ENCODE data around the gene PCGF6.

Gene PCGF6

DNA sequence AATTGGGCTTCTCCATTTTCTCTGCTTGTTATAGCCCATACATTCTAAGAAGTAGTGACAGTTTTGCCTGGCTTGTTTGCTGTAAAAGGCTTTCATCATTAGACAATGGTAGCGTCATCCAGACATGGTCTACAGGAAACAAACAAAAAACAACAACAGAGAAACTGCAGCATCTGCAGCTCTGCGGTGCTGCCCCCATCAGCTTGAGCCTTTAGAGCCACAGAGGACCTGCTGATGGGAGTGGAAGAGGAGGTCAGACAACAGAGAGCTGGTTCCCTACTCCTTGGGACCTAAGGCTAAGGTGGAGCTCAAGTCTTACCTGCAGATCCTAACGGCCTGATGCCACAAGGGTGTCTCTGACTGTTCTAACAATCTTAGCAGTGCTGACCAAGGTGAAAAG, 70.9 kb downstream of the PCGF6 start:
- Histone ChIP-seq H3K4me3 (ENCODE audit: low read depth in 1 of 2, low read length in 2 of 2) (no peak overlapping the region), H3K4me2 (ENCODE audit: insufficient read depth, low read length) (no peak overlapping the region), H3K36me3 (ENCODE audit: insufficient read depth, low read length) (no peaks in the 10 kb centered on the region), H3K4me1 (ENCODE audit: insufficient read depth, low read length) (peaks cover 9% of the 10 kb centered on the region), H3K27ac (ENCODE audit: low read length) (no peak overlapping the region), H3K27me3 (ENCODE audit: insufficient read depth, low read length, poor library complexity) (peaks cover 8% of the 10 kb centered on the region), H3K79me2 (ENCODE audit: insufficient read depth, low read length) (no peaks in the 10 kb centered on the region), H4K20me1 (ENCODE audit: insufficient read depth, low read length) (no peaks in the 10 kb centered on the region; the same call in 1 of the 2 replicates), H3K9ac (ENCODE audit: low read depth, low read length) (no peak overlapping the region), H2AFZ (ENCODE audit: low read depth, low read length) (no peak overlapping the region), H3K9me3 (ENCODE audit: insufficient read depth, low read length, severe bottlenecking) (no peaks in the 10 kb centered on the region)
- no peak for DNase-seq
- ATAC-seq (ENCODE audit: insufficient read depth, low read depth), result no peak
- TF ChIP-seq, protein P1, sequence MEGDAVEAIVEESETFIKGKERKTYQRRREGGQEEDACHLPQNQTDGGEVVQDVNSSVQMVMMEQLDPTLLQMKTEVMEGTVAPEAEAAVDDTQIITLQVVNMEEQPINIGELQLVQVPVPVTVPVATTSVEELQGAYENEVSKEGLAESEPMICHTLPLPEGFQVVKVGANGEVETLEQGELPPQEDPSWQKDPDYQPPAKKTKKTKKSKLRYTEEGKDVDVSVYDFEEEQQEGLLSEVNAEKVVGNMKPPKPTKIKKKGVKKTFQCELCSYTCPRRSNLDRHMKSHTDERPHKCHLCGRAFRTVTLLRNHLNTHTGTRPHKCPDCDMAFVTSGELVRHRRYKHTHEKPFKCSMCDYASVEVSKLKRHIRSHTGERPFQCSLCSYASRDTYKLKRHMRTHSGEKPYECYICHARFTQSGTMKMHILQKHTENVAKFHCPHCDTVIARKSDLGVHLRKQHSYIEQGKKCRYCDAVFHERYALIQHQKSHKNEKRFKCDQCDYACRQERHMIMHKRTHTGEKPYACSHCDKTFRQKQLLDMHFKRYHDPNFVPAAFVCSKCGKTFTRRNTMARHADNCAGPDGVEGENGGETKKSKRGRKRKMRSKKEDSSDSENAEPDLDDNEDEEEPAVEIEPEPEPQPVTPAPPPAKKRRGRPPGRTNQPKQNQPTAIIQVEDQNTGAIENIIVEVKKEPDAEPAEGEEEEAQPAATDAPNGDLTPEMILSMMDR (IDR thresholded peaks at IDR 0.05; ENCODE audit: borderline replicate concordance, extremely low read depth, low read length, poor library complexity, severe bottlenecking), result no peak
- no peak for TF ChIP-seq EZH2 (IDR thresholded peaks at IDR 0.05; ENCODE audit: borderline replicate concordance, low read depth, low read length, severe bottlenecking)

DNA sequence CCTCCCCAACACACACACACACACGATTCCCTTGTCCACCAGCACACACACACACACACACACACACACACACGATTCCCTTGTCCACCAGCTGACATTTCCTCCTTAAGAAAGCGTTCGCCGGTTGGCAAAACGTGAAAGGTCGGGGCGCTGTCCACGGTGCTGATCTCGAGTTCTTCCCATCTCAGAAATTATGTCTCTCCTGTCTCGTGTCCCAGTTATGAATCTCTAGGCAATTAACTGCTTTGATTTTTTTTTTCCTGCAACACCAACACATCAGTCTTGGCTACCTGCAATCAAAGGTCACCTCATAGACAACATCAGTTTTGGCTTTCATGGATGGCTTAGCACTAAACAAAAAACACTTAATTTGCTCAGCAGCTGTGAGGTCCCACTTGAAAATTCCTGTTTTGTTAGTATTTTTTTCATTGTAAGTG, 72.1 kb downstream of the PCGF6 start:
- ATAC-seq (ENCODE audit: insufficient read depth, low read depth) (0 out of 3 replicates have a peak, but pooled peaks have one; percentile 15), DNase-seq (peak; percentile 65)
- no peak overlapping the region for H2AFZ ChIP-seq (ENCODE audit: low read depth, low read length)
- TF ChIP-seq, protein P1 (IDR thresholded peaks at IDR 0.05; ENCODE audit: borderline replicate concordance, extremely low read depth, low read length, poor library complexity, severe bottlenecking), result no peak
- TF ChIP-seq EZH2 (IDR thresholded peaks at IDR 0.05; ENCODE audit: borderline replicate concordance, low read depth, low read length, severe bottlenecking), result no peak
- no peaks in the 10 kb centered on the region for H3K9me3 ChIP-seq (ENCODE audit: insufficient read depth, low read length, severe bottlenecking)
- no peak overlapping the region for H3K4me3 ChIP-seq (ENCODE audit: low read depth in 1 of 2, low read length in 2 of 2)
- H3K4me2 ChIP-seq (ENCODE audit: insufficient read depth, low read length), result no peak overlapping the region
- H3K4me1 ChIP-seq (ENCODE audit: insufficient read depth, low read length), result peaks cover 9% of the 10 kb centered on the region
- no peaks in the 10 kb centered on the region for H3K79me2 ChIP-seq (ENCODE audit: insufficient read depth, low read length)
- H3K27ac ChIP-seq (ENCODE audit: low read length), result no peak overlapping the region
- no peak overlapping the region for H3K9ac ChIP-seq (ENCODE audit: low read depth, low read length)
- H4K20me1 ChIP-seq (ENCODE audit: insufficient read depth, low read length), result no peaks in the 10 kb centered on the region; the same call in 1 of the 2 replicates
- H3K36me3 ChIP-seq (ENCODE audit: insufficient read depth, low read length), result no peaks in the 10 kb centered on the region
- H3K27me3 ChIP-seq (ENCODE audit: insufficient read depth, low read length, poor library complexity), result peaks cover 8% of the 10 kb centered on the region

DNA sequence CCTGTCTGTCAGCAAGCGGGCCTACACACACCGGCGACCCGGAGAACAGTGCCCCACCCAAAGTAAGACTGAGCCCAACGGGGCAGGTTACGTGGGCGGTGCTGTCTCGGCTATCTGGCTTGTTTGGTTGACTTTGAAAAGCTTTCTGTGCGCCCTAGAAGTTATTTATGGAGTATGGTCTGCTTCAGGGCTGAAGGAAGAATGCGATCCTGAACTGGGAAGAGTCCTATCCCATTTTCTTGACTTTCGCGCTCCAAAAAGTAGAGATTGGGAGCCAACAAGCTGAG, 72.5 kb downstream of the PCGF6 start:
- peaks cover 9% of the 10 kb centered on the region for H3K4me1 ChIP-seq (ENCODE audit: insufficient read depth, low read length)
- no peak for ATAC-seq (ENCODE audit: insufficient read depth, low read depth)
- no peaks in the 10 kb centered on the region for H3K79me2 ChIP-seq (ENCODE audit: insufficient read depth, low read length)
- H3K4me3 ChIP-seq (ENCODE audit: low read depth in 1 of 2, low read length in 2 of 2), result no peak overlapping the region
- no peaks in the 10 kb centered on the region for H3K36me3 ChIP-seq (ENCODE audit: insufficient read depth, low read length)
- DNase-seq, result no peak
- no peaks in the 10 kb centered on the region; the same call in 1 of the 2 replicates for H4K20me1 ChIP-seq (ENCODE audit: insufficient read depth, low read length)
- TF ChIP-seq EZH2 (IDR thresholded peaks at IDR 0.05; ENCODE audit: borderline replicate concordance, low read depth, low read length, severe bottlenecking), result no peak
- TF ChIP-seq, protein P1 (IDR thresholded peaks at IDR 0.05; ENCODE audit: borderline replicate concordance, extremely low read depth, low read length, poor library complexity, severe bottlenecking), result no peak
- H3K9me3 ChIP-seq (ENCODE audit: insufficient read depth, low read length, severe bottlenecking), result no peaks in the 10 kb centered on the region
- H3K27me3 ChIP-seq (ENCODE audit: insufficient read depth, low read length, poor library complexity), result peaks cover 8% of the 10 kb centered on the region
- no peak overlapping the region for H3K27ac ChIP-seq (ENCODE audit: low read length)
- H3K4me2 ChIP-seq (ENCODE audit: insufficient read depth, low read length), result no peak overlapping the region
- H3K9ac ChIP-seq (ENCODE audit: low read depth, low read length), result no peak overlapping the region
- no peak overlapping the region for H2AFZ ChIP-seq (ENCODE audit: low read depth, low read length)
